K562 (cell line): ENCODE data around the gene UBE2D2. TPM values are rescaled to one million over a fixed set of nuclear protein-coding genes. Genes with fewer than 3 reads are reported as not detected.

ENCODE experiments used
- ARNT ChIP-seq, 2 experiments: fragments of 450-650 bp; IDR thresholded peaks; 2 replicates each; pipeline ENCODE4 v1.6.1; 2016; ENCODE audit warnings: mild to moderate bottlenecking in 1 of 2
- CBX8 ChIP-seq: fragments of 200-600 bp; sonication (generic); IDR thresholded peaks from 2 replicates; pipeline ENCODE4 v1.6.1; 2012; ENCODE audit warnings: borderline replicate concordance, mixed run types, low read depth, mild to moderate bottlenecking, moderate library complexity, mixed read lengths, low read length, control low read depth, inconsistent platforms; ENCODE audit not compliant: poor library complexity, severe bottlenecking; ENCODE audit errors: extremely low read depth
- CHCHD3 ChIP-seq: fragments of 250-450 bp; sonication (Bioruptor Pico); IDR thresholded peaks from 2 replicates; pipeline ENCODE4 v2.1.2; 2022; ENCODE audit warnings: mild to moderate bottlenecking
- CTCF ChIP-seq, 3 experiments: IDR thresholded peaks in 2 of 3; conservative IDR thresholded peaks in 1 of 3; 2 replicates each; pipeline ENCODE4 v1.5.1; 2011 to 2012; ENCODE audit warnings: low read length in 3 of 3, mild to moderate bottlenecking in 3 of 3, control low read depth in 2 of 3, improper control_type of control experiment in 1 of 3, inconsistent platforms in 1 of 3, low read depth in 1 of 3, mixed read lengths in 1 of 3, moderate library complexity in 1 of 3; ENCODE audit not compliant: insufficient read depth in 2 of 3
- DMBX1 ChIP-seq: fragments of 250-450 bp; sonication (Bioruptor Pico); IDR thresholded peaks from 2 replicates; pipeline ENCODE4 v1.8.0; 2022; ENCODE audit warnings: inconsistent platforms, mild to moderate bottlenecking, moderate library complexity, borderline replicate concordance
- ETV6 ChIP-seq, 3 experiments: fragments of 150-350 bp in 1 of 3; sonication (generic) in 1 of 3; formaldehyde crosslinking in 1 of 3; IDR thresholded peaks; 2 replicates each; pipeline versions ENCODE4 v1.6.1 to v1.8.0; 2014 to 2022; ENCODE audit warnings: borderline replicate concordance in 2 of 3, low read depth in 2 of 3, antibody characterized with exemption in 1 of 3, low read length in 1 of 3, mild to moderate bottlenecking in 1 of 3, missing genetic modification reagents in 1 of 3
- FOXA3 ChIP-seq, 2 experiments: fragments of 450-650 bp in 1 of 2; sonication (generic) in 1 of 2; formaldehyde crosslinking; IDR thresholded peaks in 1 of 2; conservative IDR thresholded peaks in 1 of 2; 2 replicates each; pipeline versions ENCODE4 v1.4.0 to v1.8.0; 2020 to 2022; ENCODE audit warnings: mild to moderate bottlenecking in 2 of 2, missing genetic modification reagents in 1 of 2
- FOXO4 ChIP-seq: fragments of 450-650 bp; formaldehyde crosslinking; IDR thresholded peaks from 2 replicates; pipeline ENCODE4 v1.4.0; 2020; ENCODE audit warnings: mild to moderate bottlenecking, moderate library complexity
- HOXB6 ChIP-seq: fragments of 250-450 bp; sonication (Bioruptor Pico); IDR thresholded peaks from 2 replicates; pipeline ENCODE4 v1.5.1; 2022; ENCODE audit warnings: mild to moderate bottlenecking, borderline replicate concordance
- JUNB ChIP-seq: fragments of 450-650 bp; formaldehyde crosslinking; conservative IDR thresholded peaks from 2 replicates; pipeline ENCODE4 v1.4.0; 2020; ENCODE audit warnings: mild to moderate bottlenecking
- KDM1A ChIP-seq, 2 experiments: fragments of 450-650 bp; IDR thresholded peaks; 2 replicates each; pipeline ENCODE4 v1.6.1; 2016; ENCODE audit warnings: mild to moderate bottlenecking in 2 of 2
- MBD2 ChIP-seq: sonication (generic); IDR thresholded peaks from 2 replicates; pipeline ENCODE4 v1.6.1; 2016; ENCODE audit warnings: low read depth, borderline replicate concordance
- MECOM ChIP-seq: fragments of 250-450 bp; sonication (Bioruptor Pico); IDR thresholded peaks from 2 replicates; pipeline ENCODE4 v1.8.0; 2022; ENCODE audit warnings: inconsistent platforms
- MTA1 ChIP-seq: fragments of 450-650 bp; IDR thresholded peaks from 2 replicates; pipeline ENCODE4 v1.6.1; 2017; ENCODE audit warnings: borderline replicate concordance
- POLR2B ChIP-seq: fragments of 450-650 bp; IDR thresholded peaks from 2 replicates; pipeline ENCODE4 v1.6.1; 2018; ENCODE audit warnings: low read depth; ENCODE audit not compliant: partially characterized antibody
- PTRF ChIP-seq: fragments of 450-650 bp; IDR thresholded peaks from 2 replicates; pipeline ENCODE4 v1.6.1; 2016; ENCODE audit warnings: mild to moderate bottlenecking, missing genetic modification characterization, missing compliant biosample characterization
- RNF2 ChIP-seq: sonication (generic); IDR thresholded peaks from 2 replicates; pipeline ENCODE4 v1.6.1; 2016
- SRF ChIP-seq, 2 experiments: fragments of 250-450, 450-650 bp in 1 of 2; sonication (Bioruptor Pico) in 1 of 2; sonication (generic) in 1 of 2; formaldehyde crosslinking; IDR thresholded peaks; 2 replicates each; pipeline versions ENCODE4 v1.5.0 to v1.5.1; 2020 to 2022; ENCODE audit warnings: mild to moderate bottlenecking in 1 of 2, missing genetic modification reagents in 1 of 2
- TEAD4 ChIP-seq, 2 experiments: sonication (generic) in 1 of 2; formaldehyde crosslinking in 1 of 2; IDR thresholded peaks; 2 replicates each; pipeline versions ENCODE4 v1.6.1 to v1.8.0; 2012 to 2022; ENCODE audit warnings: borderline replicate concordance in 1 of 2, inconsistent platforms in 1 of 2, low read length in 1 of 2, mild to moderate bottlenecking in 1 of 2, missing genetic modification reagents in 1 of 2
- WHSC1 ChIP-seq: IDR thresholded peaks from one replicate; pipeline ENCODE4 v1.6.1; 2012; ENCODE audit warnings: low read length, control low read depth, inconsistent platforms
- ZBED1 ChIP-seq: IDR thresholded peaks from 2 replicates; pipeline ENCODE4 v1.6.1; 2014
- ZNF12 ChIP-seq: sonication (generic); formaldehyde crosslinking; IDR thresholded peaks from 2 replicates; pipeline ENCODE4 v1.4.0; 2020; ENCODE audit warnings: mild to moderate bottlenecking, missing genetic modification reagents
- ZNF282 ChIP-seq: sonication (generic); formaldehyde crosslinking; IDR thresholded peaks from 2 replicates; pipeline ENCODE4 v1.8.1; 2023; ENCODE audit warnings: missing genetic modification reagents
- ZNF76 ChIP-seq: fragments of 250-450 bp; sonication (Bioruptor Pico); IDR thresholded peaks from 2 replicates; pipeline ENCODE4 v1.4.0; 2020; ENCODE audit warnings: mild to moderate bottlenecking, moderate library complexity, borderline replicate concordance
- polyA plus RNA-seq, 8 experiments: library from polyadenylated mRNA; depleted of rRNA in 4 of 8; stranded (reverse) in 5 of 8; unstranded in 3 of 8; fragments of >200 nt; fragmentation: Nextera tagmentation in 2 of 8; fragmentation: Illumina TruSeq in 1 of 8; extraction: Ambion mirVana in 2 of 8; extraction: Trizol in 1 of 8; gene quantifications; 2 replicates each; pipeline versions ENCODE4 v1.2.1 to v1.2.3, GENCODE V29; 2011 to 2014; ENCODE audit warnings: inconsistent platforms in 1 of 8, missing spikeins in 1 of 8
- total RNA-seq, 7 experiments: library from RNA; depleted of rRNA in 6 of 7; stranded (reverse); fragments of >200 nt in 6 of 7; fragmentation: Illumina TruSeq in 2 of 7; extraction: Trizol in 2 of 7; gene quantifications; 2 replicates each; pipeline versions ENCODE4 v1.2.1 to v1.2.3, GENCODE V29; 2011 to 2021; ENCODE audit warnings: low replicate concordance in 1 of 7
- TF ChIP-seq, protein P1 (sequence below): fragments of 250-450 bp; sonication (Bioruptor Pico); IDR thresholded peaks from 2 replicates; pipeline ENCODE4 v1.8.0; 2022; ENCODE audit warnings: moderate library complexity, mild to moderate bottlenecking, inconsistent platforms

The UBE2D2 gene
- total and polyA plus RNA-seq, 9 of the 15 experiments (the other 6 are each of a cell fraction or from before 2014, with no cell fraction given), result 53.6 to 198 (median 122) TPM

DNA sequence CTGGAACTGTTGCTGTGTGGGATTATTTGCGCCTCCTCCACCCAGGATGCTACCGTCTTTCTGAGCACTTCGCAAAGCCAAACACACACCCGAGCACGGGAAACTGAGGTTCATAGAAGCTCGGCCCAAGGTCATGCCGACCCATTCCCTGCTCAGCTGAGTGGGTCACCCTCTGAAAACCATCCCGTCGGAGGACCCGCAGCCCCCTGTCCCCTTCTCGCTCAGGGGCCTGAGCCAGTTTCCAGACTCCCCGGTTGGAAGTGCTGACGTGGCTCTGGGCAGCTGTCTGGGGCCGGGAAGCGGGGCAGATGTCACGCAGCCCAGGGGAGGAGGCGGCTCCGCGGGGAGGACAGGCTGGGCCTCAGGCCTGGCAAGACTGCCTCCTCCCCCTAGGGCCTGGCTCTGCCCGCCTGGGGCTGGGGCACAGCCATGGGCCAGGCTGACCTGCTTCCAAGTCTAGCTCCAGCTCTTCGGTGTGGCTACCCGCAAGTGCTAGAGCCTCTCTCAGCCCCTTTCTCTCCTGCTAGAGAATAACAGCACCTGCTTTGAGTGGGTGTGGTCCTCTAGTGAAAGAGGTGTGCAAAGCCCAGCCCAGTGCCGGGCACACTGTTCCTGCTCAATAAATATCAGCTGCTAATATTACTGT, 77.1 kb downstream of the UBE2D2 start (continued):
- TF ChIP-seq RNF2 (no peak), CHCHD3 (CRISPR knock-in tag) (0 out of 2 replicates have a peak, but pooled peaks have one; percentile 32), ZNF12 (no peak), DMBX1 (CRISPR knock-in tag) (0 out of 2 replicates have a peak, but pooled peaks have one; percentile 23), HOXB6 (CRISPR knock-in tag) (no peak), MECOM (CRISPR knock-in tag) (0 out of 2 replicates have a peak, but pooled peaks have one; percentile 36), WHSC1 (no peak), KDM1A (IDR thresholded peaks at IDR 0.05) (no peak), SRF (CRISPR knock-in tag; IDR thresholded peaks at IDR 0.05) (0 out of 4 replicates have a peak, but pooled peaks of 1 of the 2 experiments have one; percentile 38), POLR2B (no peak), ZNF76 (no peak), FOXA3 (CRISPR knock-in tag; conservative IDR thresholded peaks at IDR 0.05 in 1 of 2, IDR thresholded peaks at IDR 0.05 in 1 of 2) (no peak), ETV6 (IDR thresholded peaks at IDR 0.05; ENCODE audit: borderline replicate concordance in 1 of 2, low read depth in 2 of 2, low read length in 1 of 2) (no peak), ETV6 (CRISPR knock-in tag; IDR thresholded peaks at IDR 0.05; ENCODE audit: borderline replicate concordance) (no peak), MBD2 (no peak), JUNB (CRISPR knock-in tag) (no peak), ARNT (IDR thresholded peaks at IDR 0.05) (no peak), CBX8 (no peak), ZNF282 (CRISPR knock-in tag) (no peak), PTRF (tag) (no peak), TEAD4 (IDR thresholded peaks at IDR 0.05; ENCODE audit: low read length) (0 out of 2 replicates have a peak, but pooled peaks have one; percentile 1), TEAD4 (CRISPR knock-in tag; IDR thresholded peaks at IDR 0.05; ENCODE audit: borderline replicate concordance) (no peak), FOXO4 (0 out of 2 replicates have a peak, but pooled peaks have one; percentile 59), MTA1 (no peak), ZBED1 (no peak), CTCF (IDR thresholded peaks at IDR 0.05 in 2 of 3, conservative IDR thresholded peaks at IDR 0.05 in 1 of 3; ENCODE audit: insufficient read depth in 2 of 3, low read depth in 1 of 3, low read length in 3 of 3) (no peak)
- TF ChIP-seq, protein P1, sequence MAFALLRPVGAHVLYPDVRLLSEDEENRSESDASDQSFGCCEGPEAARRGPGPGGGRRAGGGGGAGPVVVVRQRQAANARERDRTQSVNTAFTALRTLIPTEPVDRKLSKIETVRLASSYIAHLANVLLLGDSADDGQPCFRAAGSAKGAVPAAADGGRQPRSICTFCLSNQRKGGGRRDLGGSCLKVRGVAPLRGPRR (CRISPR knock-in tag), result 0 out of 2 replicates have a peak, but pooled peaks have one; percentile 57
